PC-9 (cell line): ENCODE data around the gene ZFP36L1. TPM values are rescaled to one million over a fixed set of nuclear protein-coding genes. Genes with fewer than 3 reads are reported as not detected.

Experiments used
- BruUV-seq: library from RNA; stranded (reverse); fragments of 400-500 nt; replicated peaks from 2 replicates; lab custom pipeline; 2021; lab: Mats Ljungman, UMichigan
- CTCF ChIA-PET: fragments of 300-600 bp; sonication (Branson Sonifier 250); formaldehyde crosslinking; loops from one replicate; lab custom pipeline; 2022; ENCODE audit warnings: antibody characterized with exemption; lab: Charles Lee
- POLR2A ChIA-PET: fragments of 300-600 bp; sonication (Branson Sonifier 250); formaldehyde crosslinking; loops from one replicate; lab custom pipeline; 2022; ENCODE audit warnings: antibody characterized with exemption; ENCODE audit not compliant: unreplicated experiment; lab: Charles Lee
- DNase-seq, 2 experiments: peaks; one replicate each; pipeline versions ENCODE4 v3.0.0 to v3.0.0-alpha.2; 2015 to 2022; ENCODE audit warnings: mixed read lengths in 1 of 2
- H2AFZ ChIP-seq: fragments of 200-600 bp; sonication (generic); 2 replicates; pipeline ENCODE4 v1.8.1; 2017; ENCODE audit warnings: antibody characterized with exemption
- H3F3A ChIP-seq: fragments of 200-600 bp; sonication (generic); 2 replicates; pipeline ENCODE4 v1.8.1; 2017; ENCODE audit warnings: antibody characterized with exemption, mild to moderate bottlenecking, low read depth; ENCODE audit not compliant: insufficient read depth
- H3K27ac ChIP-seq: fragments of 200-600 bp; sonication (generic); 2 replicates; pipeline ENCODE4 v1.6.1; 2016; ENCODE audit warnings: mixed run types
- H3K27me3 ChIP-seq: fragments of 200-600 bp; sonication (generic); 2 replicates; pipeline ENCODE4 v1.6.1; 2016; ENCODE audit warnings: low read depth, mixed run types; ENCODE audit not compliant: insufficient read depth
- H3K36me3 ChIP-seq: fragments of 200-600 bp; sonication (generic); 2 replicates; pipeline ENCODE4 v1.6.1; 2016; ENCODE audit warnings: low read depth, mixed run types
- H3K4me1 ChIP-seq: fragments of 200-600 bp; sonication (generic); replicated peaks from 2 replicates; pipeline ENCODE4 v1.6.1; 2016; ENCODE audit warnings: mixed run types; ENCODE audit not compliant: insufficient read depth
- H3K4me2 ChIP-seq: fragments of 200-600 bp; sonication (generic); 2 replicates; pipeline ENCODE4 v1.6.1; 2017; ENCODE audit warnings: mixed run types
- H3K4me3 ChIP-seq: fragments of 200-600 bp; sonication (generic); 2 replicates; pipeline ENCODE4 v1.6.1; 2016; ENCODE audit warnings: mixed run types
- H3K79me2 ChIP-seq: fragments of 200-600 bp; sonication (generic); 2 replicates; pipeline ENCODE4 v1.6.1; 2017; ENCODE audit warnings: low read depth, mixed run types
- H3K9me2 ChIP-seq: fragments of 200-600 bp; sonication (generic); 2 replicates; pipeline ENCODE4 v1.8.1; 2017; ENCODE audit warnings: mild to moderate bottlenecking; ENCODE audit not compliant: insufficient read depth
- H3K9me3 ChIP-seq: fragments of 200-600 bp; sonication (generic); 2 replicates; pipeline ENCODE4 v1.8.1; 2016; ENCODE audit warnings: low read depth; ENCODE audit not compliant: insufficient read depth
- H4K20me1 ChIP-seq: fragments of 200-600 bp; sonication (generic); 2 replicates; pipeline ENCODE4 v1.8.1; 2017; ENCODE audit not compliant: insufficient read depth
- EZH2 ChIP-seq: fragments of 200-600 bp; sonication (generic); IDR thresholded peaks from 2 replicates; pipeline ENCODE4 v1.8.0; 2017; ENCODE audit warnings: antibody characterized with exemption, low read depth
- intact Hi-C: fragments of 100-400 bp; cut with micrococcal nuclease; formaldehyde crosslinking; loops from one replicate; pipeline ENCODE4 v1.10.0; 2022; ENCODE audit not compliant: unreplicated experiment
- total RNA-seq: library from RNA; stranded (reverse); gene quantifications from 2 replicates; pipeline ENCODE4 v1.2.3, GENCODE V29; 2021
- TF ChIP-seq, protein P1 (sequence below): fragments of 200-600 bp; sonication (generic); conservative IDR thresholded peaks from 2 replicates; pipeline ENCODE4 v1.6.1; 2017; ENCODE audit warnings: mixed run types, antibody characterized with exemption, mild to moderate bottlenecking, moderate library complexity

Gene ZFP36L1
- total RNA-seq, 1 experiment from 2014 or later: 179 TPM

DNA sequence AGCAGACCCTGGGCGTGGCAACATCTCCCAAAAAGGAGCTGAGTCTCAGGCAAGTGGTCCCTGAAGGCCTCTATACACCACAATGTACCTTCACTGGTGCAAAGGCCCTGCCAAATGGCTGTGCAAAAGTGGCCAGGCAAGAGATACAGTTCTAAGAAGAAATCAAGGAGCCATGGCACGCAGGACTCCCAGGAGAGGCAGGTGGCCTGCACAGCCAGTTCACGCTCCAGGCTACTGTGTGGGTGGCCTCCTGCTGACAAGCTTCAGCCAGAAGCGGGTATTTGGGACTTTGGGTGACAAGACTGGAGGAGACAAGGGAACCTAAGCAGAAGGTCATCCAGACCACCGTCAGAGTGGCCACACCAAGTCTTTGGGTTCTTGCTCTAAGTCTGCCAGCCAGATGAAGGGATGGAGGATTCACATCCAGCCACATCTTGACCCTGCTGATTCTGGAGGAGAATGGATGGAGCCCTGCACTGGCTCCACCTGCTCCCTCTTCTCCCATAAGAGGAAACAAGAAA, 20.5 kb upstream of the ZFP36L1 start:
- intact Hi-C loops: no loop called here
- no peak overlapping the region for H2AFZ ChIP-seq
- H3F3A ChIP-seq: peaks cover 11% of the 10 kb centered on the region
- peaks cover 9% of the 10 kb centered on the region for H3K79me2 ChIP-seq
- H3K36me3 ChIP-seq: no peaks in the 10 kb centered on the region
- peaks cover 33% of the 10 kb centered on the region for H3K4me1 ChIP-seq
- no peak overlapping the region for H3K4me2 ChIP-seq
- H3K27me3 ChIP-seq: no peaks in the 10 kb centered on the region
- H3K9me3 ChIP-seq: no peaks in the 10 kb centered on the region
- no peaks in the 10 kb centered on the region for H3K9me2 ChIP-seq
- no peak for DNase-seq
- BruUV-seq: no TSS peak
- POLR2A ChIA-PET: no interaction called here
- H3K27ac ChIP-seq: no peak overlapping the region
- TF ChIP-seq, protein P1, sequence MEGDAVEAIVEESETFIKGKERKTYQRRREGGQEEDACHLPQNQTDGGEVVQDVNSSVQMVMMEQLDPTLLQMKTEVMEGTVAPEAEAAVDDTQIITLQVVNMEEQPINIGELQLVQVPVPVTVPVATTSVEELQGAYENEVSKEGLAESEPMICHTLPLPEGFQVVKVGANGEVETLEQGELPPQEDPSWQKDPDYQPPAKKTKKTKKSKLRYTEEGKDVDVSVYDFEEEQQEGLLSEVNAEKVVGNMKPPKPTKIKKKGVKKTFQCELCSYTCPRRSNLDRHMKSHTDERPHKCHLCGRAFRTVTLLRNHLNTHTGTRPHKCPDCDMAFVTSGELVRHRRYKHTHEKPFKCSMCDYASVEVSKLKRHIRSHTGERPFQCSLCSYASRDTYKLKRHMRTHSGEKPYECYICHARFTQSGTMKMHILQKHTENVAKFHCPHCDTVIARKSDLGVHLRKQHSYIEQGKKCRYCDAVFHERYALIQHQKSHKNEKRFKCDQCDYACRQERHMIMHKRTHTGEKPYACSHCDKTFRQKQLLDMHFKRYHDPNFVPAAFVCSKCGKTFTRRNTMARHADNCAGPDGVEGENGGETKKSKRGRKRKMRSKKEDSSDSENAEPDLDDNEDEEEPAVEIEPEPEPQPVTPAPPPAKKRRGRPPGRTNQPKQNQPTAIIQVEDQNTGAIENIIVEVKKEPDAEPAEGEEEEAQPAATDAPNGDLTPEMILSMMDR: no peak
- no peak for TF ChIP-seq EZH2
- no peaks in the 10 kb centered on the region for H4K20me1 ChIP-seq
- CTCF ChIA-PET: no interaction called here
- H3K4me3 ChIP-seq: no peak overlapping the region

DNA sequence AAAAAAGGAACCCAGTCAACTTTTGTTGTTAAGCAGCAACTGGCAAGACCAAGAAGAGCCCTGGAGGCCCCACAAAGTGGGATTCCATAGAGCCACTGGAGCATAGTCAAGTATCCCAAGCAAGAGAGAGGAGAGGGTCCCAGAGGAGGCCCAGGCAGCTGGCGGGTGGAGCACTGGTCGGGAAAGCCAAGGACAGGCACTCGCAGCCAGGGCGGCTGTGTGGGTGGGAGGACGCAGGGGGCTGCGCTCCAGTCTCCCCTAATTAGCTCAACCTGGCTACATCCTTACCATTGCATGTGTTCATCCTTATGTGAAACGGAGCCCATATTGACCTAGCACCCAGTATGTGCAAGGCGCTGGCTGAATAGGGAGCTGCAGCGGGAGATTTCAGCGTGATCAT, 18.3 kb upstream of the ZFP36L1 start:
- Histone ChIP-seq H3F3A (peaks cover 3% of the 10 kb centered on the region), H3K9me3 (no peaks in the 10 kb centered on the region), H3K4me1 (peaks cover 24% of the 10 kb centered on the region), H3K4me3 (no peak overlapping the region), H4K20me1 (no peaks in the 10 kb centered on the region), H2AFZ (no peak overlapping the region), H3K79me2 (peaks cover 9% of the 10 kb centered on the region), H3K4me2 (no peak overlapping the region), H3K9me2 (no peaks in the 10 kb centered on the region), H3K27ac (no peak overlapping the region), H3K27me3 (no peaks in the 10 kb centered on the region), H3K36me3 (no peaks in the 10 kb centered on the region)
- intact Hi-C loops: no loop called here
- CTCF ChIA-PET: no interaction called here
- POLR2A ChIA-PET: interaction anchor here (0.7 kb wide), 1 partner anchor 463 kb away, joined by 8 read pairs; no protein-coding TSS in a partner anchor
- no peak for TF ChIP-seq EZH2
- TF ChIP-seq, protein P1: no peak
- BruUV-seq: no TSS peak
- DNase-seq: no peak

DNA sequence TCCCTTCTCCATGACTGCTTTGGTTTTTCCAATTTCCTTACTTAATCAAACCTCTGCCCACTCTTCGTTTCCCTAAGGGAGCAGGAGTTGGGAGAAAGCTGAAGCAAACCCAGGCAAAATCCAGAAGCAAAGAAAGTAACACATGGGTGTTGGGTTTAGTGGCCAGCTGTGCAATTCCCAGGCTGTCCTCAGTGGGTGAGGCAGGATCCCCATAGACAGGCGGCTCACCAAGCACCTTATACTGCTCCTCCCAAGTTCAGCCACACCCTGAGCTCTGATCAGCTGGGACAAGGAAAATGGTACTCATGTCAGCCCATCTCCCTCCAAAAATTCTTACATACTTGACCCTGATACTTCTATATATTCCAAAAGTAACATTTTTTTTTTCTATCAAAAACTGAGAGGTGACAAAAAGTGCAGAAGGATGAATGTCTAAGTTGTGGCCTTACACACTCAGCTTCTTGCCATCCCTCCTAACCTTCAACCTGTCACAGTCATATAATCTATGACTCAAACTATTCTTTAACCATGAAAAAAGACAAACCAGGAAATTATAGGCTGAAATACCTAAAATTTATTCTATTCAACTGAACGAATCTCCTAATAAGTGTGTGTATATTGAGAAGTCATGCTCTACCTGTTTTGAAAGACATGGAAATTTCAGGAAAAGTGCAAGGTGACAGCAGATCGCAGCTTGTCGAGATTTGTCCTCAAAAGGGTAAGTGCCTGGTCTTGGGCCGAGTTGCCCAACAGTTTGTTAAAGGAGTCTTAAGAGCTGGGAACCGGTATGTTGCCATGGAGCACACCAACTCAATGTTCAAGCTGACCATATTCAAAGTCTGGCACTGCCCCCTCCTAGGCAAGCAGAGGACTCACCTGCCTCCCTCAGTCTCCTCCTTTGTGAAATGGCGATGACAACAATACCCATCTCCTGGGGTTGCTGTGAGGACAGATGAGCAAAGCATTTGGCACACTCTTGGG, 17.6 kb upstream of the ZFP36L1 start:
- H3K9me3 ChIP-seq: no peaks in the 10 kb centered on the region
- TF ChIP-seq, protein P1: no peak
- no peak for TF ChIP-seq EZH2
- no peaks in the 10 kb centered on the region for H3K9me2 ChIP-seq
- no peak overlapping the region for H2AFZ ChIP-seq
- no peaks in the 10 kb centered on the region for H4K20me1 ChIP-seq
- peaks cover 17% of the 10 kb centered on the region for H3K4me1 ChIP-seq
- intact Hi-C loops: no loop called here
- no peak overlapping the region for H3K27ac ChIP-seq
- H3F3A ChIP-seq: peaks cover 3% of the 10 kb centered on the region
- CTCF ChIA-PET: no interaction called here
- H3K79me2 ChIP-seq: peaks cover 3% of the 10 kb centered on the region
- DNase-seq: no peak
- no peak overlapping the region for H3K4me2 ChIP-seq
- no peaks in the 10 kb centered on the region for H3K36me3 ChIP-seq
- H3K27me3 ChIP-seq: no peaks in the 10 kb centered on the region
- H3K4me3 ChIP-seq: no peak overlapping the region
- no TSS peak for BruUV-seq
- POLR2A ChIA-PET: no interaction called here
